ENCODE data around the gene CHSY1.

DNA sequence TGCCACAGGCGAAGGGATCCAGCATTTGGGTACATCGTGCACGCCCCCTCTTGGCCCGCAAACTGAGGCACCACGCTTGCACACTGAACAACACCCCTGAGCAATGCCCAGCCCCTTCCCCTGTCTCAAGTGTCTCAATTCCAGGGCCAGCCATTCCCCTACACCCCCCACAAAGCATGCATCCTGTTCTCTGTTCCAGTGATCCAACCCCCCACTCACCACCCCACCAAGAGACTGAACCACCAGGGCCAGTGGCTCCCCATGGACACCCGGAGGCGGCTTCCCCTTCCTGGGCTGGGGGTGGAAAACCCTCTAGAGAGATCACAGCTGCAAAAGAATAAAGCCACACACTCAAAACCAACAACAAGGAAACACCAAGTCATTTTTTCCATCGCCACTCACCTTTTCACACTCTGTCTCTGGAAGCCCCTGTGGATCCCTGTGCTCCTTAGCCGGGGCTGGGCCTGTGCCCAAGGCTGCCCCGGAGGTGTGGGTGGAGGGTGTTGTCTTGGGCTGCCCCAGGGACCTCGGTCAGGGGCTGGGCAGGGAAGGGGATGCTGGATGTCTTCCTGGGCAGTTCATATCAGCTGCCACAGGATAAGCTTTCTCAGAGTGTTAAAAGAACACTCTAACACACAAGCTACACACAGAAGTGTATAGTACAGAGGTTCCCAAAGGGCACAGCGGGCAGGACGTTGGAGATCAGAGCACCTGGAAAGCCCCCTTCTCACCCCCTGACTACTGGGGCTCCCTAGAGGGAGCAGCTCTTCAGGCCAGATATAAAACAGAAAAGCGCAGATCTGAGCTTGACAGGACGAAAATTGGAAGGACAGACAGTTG is 92.5 kb downstream of the CHSY1 start:
- TF ChIP-seq, protein P1, sequence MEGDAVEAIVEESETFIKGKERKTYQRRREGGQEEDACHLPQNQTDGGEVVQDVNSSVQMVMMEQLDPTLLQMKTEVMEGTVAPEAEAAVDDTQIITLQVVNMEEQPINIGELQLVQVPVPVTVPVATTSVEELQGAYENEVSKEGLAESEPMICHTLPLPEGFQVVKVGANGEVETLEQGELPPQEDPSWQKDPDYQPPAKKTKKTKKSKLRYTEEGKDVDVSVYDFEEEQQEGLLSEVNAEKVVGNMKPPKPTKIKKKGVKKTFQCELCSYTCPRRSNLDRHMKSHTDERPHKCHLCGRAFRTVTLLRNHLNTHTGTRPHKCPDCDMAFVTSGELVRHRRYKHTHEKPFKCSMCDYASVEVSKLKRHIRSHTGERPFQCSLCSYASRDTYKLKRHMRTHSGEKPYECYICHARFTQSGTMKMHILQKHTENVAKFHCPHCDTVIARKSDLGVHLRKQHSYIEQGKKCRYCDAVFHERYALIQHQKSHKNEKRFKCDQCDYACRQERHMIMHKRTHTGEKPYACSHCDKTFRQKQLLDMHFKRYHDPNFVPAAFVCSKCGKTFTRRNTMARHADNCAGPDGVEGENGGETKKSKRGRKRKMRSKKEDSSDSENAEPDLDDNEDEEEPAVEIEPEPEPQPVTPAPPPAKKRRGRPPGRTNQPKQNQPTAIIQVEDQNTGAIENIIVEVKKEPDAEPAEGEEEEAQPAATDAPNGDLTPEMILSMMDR (IDR thresholded peaks at IDR 0.05; ENCODE audit: low read depth, low read length): no peak
- TF ChIP-seq EZH2phosphoT487 (IDR thresholded peaks at IDR 0.05; ENCODE audit: low read depth): no peak
